Subcutaneous adipose tissue (tissue), 4 donors: ENCODE results near the gene SOCS2. TPM values are rescaled to one million over a fixed set of nuclear protein-coding genes. Genes with fewer than 3 reads are reported as not detected.

ENCODE experiments used
- CTCF ChIP-seq: fragments of 450-650 bp; IDR thresholded peaks from one replicate; pipeline ENCODE4 v1.5.1; 2016; ENCODE audit warnings: low read depth, mild to moderate bottlenecking, control low read depth, antibody characterized with exemption, moderate library complexity
- total RNA-seq, 4 donors: library from RNA; depleted of rRNA; stranded (reverse); fragments of >200 nt; gene quantifications; one replicate each; pipeline ENCODE4 v1.1.0, GENCODE V29; 2016

SOCS2 gene
- total RNA-seq, 4 donors from 2014 or later = 21.8 to 68.9 (median 42.7) TPM

- TF ChIP-seq CTCF = no peak
These were observed 5.7 kb downstream of the SOCS2 start for GRCh38 chr12:93578221-93578620.

GRCh38 chr12:93580682-93581081 is 8.2 kb downstream of the SOCS2 start:
- TF ChIP-seq CTCF = no peak

GRCh38 chr12:93581370-93581769 is 8.9 kb downstream of the SOCS2 start:
- TF ChIP-seq CTCF = no peak

GRCh38 chr12:93582351-93582750 is 9.9 kb downstream of the SOCS2 start:
- TF ChIP-seq CTCF = no peak

- TF ChIP-seq CTCF = no peak
These were observed 11.3 kb downstream of the SOCS2 start for GRCh38 chr12:93583627-93584392.

GRCh38 chr12:93585247-93585646 is 12.8 kb downstream of the SOCS2 start:
- TF ChIP-seq CTCF = no peak

GRCh38 chr12:93587611-93588010 is 15.1 kb downstream of the SOCS2 start:
- no peak for TF ChIP-seq CTCF
